NCI-H774 (cell line): ENCODE results near the gene PTPRD.
A peak's percentile ranks its signal among the peaks of the same experiment; 100 is the strongest.
"Not testable (repeated sequence)": the region's sequence is repeated elsewhere in the genome, so short reads cannot be mapped to it uniquely, and the experiment has no call there.

Experiments used
- DNase-seq: peaks from one replicate; lab custom pipeline; 2025; lab: John Stamatoyannopoulos, UW

The PTPRD gene

GRCh38 chr9:10479172-10479571, 133.6 kb downstream of the PTPRD start:
- no peak for DNase-seq

DNA sequence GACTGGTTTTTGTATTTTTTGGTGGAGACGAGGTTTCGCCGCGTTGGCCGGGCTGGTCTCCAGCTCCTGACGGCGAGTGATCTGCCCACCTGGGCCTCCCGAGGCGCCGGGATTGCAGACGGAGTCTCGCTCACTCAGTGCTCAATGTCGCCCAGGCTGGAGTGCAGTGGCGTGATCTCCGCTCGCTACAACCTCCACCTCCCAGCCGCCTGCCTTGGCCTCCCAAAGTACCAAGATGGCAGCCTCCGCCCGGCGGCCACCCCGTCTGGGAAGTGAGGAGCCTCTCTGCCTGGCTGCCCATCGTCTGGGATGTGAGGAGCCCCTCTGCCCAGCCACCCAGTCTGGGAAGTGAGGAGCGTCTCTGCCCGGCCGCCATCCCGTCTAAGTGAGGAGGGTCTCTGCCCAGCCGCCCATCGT, 163.6 kb downstream of the PTPRD start:
- DNase-seq: not testable (repeated sequence)

DNA sequence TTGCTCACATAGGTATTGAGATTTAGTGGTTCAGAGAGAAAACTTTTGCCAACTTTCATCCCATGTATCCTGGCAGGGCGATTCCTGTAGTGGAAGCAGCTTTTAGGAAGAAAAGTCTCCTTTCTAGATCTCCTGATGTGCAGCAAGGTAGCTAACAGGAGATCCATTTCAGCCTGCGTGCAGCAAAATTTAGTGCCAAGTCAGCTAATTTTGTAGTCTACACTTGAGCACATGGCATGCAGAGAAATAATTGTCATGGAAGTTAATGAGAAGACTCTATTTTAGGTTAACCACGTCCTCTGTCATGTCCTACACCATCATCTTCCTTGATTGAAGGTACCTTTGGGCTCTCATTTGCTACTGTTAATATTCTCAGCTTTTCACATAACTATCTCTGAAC, 165.8 kb downstream of the PTPRD start:
- DNase-seq: no peak

- peak; percentile 28 for DNase-seq
These were observed 169.0 kb downstream of the PTPRD start for GRCh38 chr9:10443868-10444204.

DNA sequence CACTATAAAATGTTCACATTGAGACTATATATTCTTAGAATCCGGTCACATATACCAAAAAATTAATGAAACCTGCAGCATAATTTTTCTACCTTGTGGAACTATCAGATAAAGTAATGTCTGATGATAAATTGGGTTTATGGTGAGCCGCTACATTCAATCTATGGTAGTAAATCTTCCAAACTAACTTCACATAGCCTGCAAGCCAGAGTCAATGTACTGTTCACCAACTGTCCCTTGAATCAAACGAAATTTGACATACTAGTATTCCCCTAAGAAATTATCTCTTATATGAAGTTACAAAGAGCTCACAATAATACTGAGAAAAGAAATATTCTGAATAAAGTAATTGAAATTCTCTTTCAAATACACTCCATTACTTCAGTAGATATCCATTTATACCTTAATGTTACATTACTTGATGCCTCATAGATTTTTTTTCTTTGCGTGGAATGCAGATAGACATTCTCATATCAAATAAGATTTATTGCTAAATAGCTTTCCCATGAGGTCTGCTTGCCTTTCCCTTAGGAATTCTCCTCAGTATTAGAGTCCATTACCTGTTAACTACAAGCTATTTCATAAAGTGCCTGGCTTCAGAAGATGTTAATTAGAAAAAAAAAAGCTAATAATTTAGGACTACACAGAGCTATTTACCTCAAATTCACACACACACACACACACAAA, 169.5 kb downstream of the PTPRD start:
- DNase-seq: no peak

GRCh38 chr9:10438955-10439354, 173.8 kb downstream of the PTPRD start:
- DNase-seq: no peak

DNA sequence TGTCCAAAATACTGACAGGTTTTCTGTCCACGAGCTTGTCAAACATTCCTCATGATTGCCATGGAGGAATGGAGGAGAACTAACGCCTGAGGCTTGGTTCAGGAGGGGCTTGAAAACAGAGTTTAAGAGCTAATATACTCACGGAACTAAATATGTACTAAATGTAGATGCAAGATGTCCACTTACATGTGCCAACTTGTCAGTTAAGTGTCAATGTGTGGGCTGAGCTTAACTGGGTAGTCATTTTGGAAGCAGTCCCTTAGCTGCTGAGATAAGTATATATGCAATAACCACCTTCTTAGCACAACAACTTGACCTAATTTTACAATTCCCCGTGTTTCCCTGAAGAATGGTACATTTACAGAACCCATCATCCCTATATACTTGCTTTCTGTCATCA, 176.0 kb downstream of the PTPRD start:
- DNase-seq: no peak

GRCh38 chr9:10434412-10434811, 178.4 kb downstream of the PTPRD start:
- DNase-seq: no peak

- DNase-seq: no peak
These were observed 201.5 kb downstream of the PTPRD start for GRCh38 chr9:10411272-10411671.

DNA sequence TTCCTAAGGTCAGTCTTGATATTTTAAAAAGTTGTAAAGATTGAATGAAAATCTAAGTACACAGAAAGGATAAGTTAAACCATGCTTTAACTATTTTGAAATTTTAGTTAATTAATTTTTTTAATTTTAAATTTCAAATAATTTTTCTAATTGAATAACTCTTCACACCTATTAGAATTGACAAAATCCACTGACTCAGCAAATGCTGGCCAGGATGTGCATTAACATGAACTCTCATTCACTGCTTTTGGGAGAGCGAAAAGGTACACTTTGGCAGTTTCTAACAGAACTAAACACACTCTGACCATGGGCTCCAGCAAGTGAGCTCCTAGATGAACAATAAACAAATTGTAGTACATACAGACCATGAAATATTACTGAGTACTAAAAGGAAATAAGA, 209.5 kb downstream of the PTPRD start:
- no peak for DNase-seq

DNA sequence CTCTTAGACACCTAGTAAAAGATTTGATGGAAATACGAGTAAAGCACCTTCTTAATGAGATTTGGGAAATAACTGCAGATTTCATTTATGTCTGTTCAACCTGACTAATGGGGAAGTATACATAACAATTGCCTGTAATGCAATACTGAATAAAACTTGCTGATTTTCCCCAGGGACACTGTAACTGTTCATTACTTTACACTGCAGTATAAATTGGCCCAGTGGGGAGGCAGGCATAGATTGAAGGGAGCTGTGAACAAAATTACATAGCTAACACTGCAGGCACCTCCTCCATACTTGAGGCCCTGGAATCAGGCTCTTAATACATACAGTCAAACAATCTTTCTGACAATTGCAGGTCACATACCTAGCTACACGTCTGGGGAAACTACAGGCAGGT, 216.2 kb downstream of the PTPRD start:
- no peak for DNase-seq

DNA sequence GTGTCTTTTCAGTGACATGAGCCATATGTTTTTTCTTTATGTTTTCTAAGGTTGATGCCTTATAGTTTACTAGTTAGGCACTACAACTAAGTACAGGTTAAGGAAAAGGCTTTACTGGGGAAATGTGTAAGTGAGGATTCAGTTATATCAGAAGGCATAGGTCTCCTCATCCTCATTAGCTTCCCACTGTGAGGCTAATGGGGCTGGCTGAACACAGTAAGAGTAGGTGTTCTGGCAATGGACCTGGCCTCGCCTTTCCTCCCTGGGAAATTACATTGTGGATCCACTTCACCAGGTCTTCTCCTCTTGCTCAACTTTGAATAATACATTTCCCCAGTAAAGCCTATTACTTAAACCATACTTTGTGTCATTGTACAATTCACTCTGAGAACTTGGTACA, 225.5 kb downstream of the PTPRD start:
- no peak for DNase-seq

GRCh38 chr9:10371824-10372223, 241.0 kb downstream of the PTPRD start:
- no peak for DNase-seq

DNA sequence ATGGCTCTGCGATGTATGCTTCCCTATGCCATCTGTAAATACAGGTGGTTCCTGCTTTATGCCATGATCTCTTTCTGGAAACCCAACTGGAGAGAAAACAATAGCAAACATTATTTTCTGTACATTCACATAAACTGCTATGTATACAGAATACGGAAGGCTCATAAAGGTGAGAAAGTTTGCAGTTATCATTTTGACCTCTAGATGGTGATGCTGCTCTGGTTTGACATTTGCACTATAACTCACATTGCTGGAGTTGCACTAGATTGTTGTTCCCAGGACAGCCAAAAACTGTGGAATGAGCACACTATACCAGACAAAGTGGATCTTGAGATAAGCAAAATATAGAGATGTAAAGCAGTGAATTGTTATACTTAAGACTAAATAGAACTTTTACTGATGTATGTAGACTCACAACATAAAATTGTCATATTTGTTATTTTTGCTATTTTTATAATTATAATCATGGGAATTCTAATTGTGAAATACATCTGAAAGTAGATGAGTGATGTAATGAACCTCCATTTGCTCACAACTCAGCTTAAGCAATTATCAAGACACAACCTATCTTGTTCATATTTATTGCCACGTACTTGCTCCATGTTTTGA, 246.5 kb downstream of the PTPRD start:
- DNase-seq: peak; percentile 42

DNA sequence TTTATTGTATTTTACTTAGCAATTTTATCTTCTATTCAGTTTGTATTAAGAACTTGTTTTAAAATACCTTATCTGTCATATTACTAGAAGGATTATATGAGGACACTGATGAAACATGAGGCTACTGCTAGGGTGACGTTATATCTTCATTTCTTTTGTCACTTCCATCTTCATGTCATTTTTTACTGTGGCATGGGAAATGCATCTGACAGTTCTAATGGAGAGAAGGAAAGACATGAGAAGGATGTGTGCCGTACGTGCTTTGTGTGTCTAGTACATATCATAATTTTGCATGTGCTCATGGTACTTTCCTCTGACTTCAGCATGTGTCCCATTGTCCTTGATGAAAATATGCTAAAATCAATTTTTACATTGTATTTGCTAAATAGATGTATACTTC, 258.2 kb downstream of the PTPRD start:
- DNase-seq: no peak

DNA sequence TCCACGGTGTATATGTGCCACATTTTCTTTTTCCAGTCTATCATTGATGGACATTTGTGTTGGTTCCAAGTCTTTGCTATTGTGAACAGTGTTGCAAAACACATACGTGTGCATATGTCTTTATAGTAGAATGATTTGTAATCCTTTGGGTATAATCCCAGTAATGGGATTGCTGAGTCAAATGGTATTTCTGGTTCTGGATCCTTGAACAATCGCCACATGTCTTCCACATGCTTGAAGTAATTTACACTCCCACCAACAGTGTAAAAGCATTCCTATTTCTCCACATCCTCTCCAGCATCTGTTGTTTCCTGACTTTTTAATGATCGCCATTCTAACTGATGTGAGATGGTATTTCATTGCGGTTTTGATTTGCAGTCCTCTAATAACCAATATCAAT, 267.2 kb downstream of the PTPRD start:
- not testable (repeated sequence) for DNase-seq

GRCh38 chr9:10341057-10341456, 271.7 kb downstream of the PTPRD start:
- DNase-seq: no peak

DNA sequence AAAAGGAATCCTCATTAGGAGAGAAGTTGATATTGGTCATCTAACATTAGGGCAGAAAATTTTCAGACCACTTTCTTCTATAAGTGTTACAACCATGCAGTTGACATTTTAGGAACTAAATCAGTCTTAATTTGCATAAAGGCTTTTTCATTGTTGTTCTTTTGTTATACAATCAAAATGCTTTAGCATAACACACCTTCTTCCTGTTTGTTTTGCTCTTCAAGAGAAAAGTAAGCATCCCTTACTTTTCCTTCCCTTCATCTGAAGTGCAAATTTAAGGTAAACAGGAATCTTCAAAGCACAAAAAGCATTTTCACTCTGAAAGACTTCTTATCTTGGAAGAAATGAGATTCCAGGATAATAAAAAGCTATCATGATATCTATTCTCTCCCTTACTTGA, 273.6 kb downstream of the PTPRD start:
- DNase-seq: no peak

- DNase-seq: no peak
These were observed 281.6 kb downstream of the PTPRD start for GRCh38 chr9:10331157-10331556.

DNA sequence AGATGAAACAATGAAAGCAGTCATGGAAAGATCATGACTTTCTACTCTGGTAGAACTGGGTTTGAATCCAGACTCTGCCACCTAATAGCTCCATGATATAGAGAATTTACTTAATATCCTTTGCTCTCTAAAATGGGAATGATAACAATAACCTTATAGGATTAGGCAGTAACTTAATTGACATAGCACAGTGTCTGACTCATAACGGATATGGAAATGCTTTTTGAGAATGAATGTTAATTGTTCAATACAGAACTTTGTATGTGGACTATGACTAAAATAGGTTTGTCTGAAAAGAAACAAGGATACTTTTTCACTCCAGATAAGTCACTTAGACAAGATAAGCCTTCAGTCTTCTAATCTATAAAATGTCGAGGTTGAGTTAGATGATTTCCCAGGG, 330.7 kb downstream of the PTPRD start:
- no peak for DNase-seq

DNA sequence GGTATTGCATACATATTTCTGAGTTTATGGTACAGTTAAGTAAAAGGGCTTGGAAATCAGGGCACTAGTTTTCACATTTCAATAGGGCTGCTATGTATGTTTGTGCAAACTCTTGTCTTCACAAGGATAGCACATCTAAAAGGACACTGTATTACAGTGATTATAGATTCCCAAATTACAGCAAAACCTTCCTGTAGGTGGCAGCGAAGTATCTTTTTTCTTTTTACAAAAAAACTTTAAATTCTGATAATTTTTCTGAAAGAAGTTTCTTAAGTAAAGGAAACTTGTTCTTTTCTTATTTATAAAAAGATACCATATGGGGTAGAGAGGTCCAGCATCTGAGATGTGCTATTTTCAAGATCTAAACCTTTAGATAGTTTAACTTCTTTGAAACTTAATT, 337.8 kb downstream of the PTPRD start:
- no peak for DNase-seq

DNA sequence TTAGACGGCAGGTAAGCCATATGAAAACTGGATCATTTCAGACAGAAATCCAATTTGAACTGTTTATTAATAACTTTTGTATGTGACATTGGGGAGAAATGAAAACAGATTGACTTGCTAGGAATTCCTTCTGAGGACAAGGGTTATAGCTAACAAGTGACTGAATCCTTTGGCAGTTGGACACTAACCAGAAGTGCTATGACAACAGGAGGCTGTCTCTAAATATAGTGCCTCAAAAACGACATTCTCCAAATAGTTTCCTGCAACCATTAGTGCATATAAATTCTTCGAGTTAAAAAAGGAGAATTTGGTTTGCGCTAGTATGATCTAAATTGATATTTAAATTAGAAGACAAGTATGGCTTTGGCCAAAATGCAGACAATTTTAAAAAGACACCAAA, 338.6 kb downstream of the PTPRD start:
- DNase-seq: no peak

- DNase-seq: no peak
These were observed 340.0 kb downstream of the PTPRD start for GRCh38 chr9:10272830-10273229.
